Measurements from ENCODE around the gene TBX6. TPM values are rescaled to one million over a fixed set of nuclear protein-coding genes. Genes with fewer than 3 reads are reported as not detected.
A peak's percentile ranks its signal among the peaks of the same experiment; 100 is the strongest.

TBX6 gene
- total and polyA plus RNA-seq, 7 donors: 0.23 to 1.7 (median 1.1) TPM

- 9 to 11% methylated on average over 77 of the region's 77 CpGs for WGBS, 2 donors
- intact Hi-C loops (cut with DNase I): loop anchor here (2.0 to 10.0 kb wide), 7 partner anchors 27 to 1359 kb away; partner anchors contain the start of genes ARMC5, FBRS, HIRIP3 and INO80E
Observed at GRCh38 chr16:30096105-30096861, 4.6 kb upstream of the TBX6 start, which contains the start of gene YPEL3. Gene YPEL3 (minus strand): TSS chr16:30096213. CDS start chr16:30095482, 731 bp downstream.

DNA sequence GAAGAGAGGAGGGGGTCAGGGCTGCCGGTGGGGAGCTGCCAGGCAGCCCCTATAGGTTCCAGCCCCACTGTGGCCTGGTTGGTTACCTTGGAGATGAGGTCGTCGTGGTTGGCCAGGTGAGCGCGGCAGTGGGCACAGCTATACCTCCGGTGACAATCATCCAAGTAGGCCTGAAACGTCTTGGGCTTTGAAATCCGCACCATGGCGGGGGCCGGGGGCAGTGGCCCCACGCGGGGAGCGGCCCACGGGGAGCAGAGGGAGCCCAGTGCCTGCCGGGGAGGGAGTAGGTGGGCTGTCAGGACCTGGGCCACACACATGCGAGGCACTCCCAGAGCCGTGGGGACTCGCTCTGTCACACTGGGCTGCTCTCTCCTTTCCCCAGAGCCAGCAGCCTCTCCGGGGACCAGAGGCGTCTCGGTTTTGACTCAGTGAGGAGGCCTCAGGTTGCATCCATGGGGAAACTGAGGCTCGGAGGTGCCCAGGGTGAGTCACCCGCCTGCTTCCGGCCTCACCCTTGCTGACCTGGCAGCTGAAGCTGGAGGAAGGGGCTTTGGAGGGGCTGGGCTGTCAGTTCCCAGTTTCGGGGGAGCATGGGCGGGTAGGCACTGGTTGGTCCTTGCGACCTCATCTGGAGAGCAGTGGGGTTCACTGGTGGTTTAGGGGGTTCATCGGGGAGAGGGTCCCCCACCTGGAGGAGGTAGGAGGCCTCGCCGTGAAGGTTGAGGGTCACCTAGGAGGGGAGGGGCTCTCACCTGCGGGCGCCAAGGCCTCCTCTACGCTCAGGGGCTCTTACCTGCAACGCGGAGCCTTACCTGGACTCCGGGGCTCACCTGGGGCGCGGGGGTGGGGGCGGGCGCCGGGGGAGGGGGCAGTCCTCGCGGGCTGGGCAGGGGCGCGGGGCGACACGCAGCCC, 3.7 kb upstream of the TBX6 start:
- 4 to 11% methylated on average over 47 of the region's 47 CpGs for WGBS, 2 donors
- peak overlapping the region; percentile 80 to 90 (median 88) for H3K4me3 ChIP-seq
- H3K27ac ChIP-seq: peak overlapping the region; percentile 92 to 97 (median 96)
- no peak for DNase-seq
- H3K27me3 ChIP-seq: no peaks in the 10 kb centered on the region
- H3K9me3 ChIP-seq: peaks cover 0 to 6% (median 4%) of the 10 kb centered on the region in 4 donors
- intact Hi-C loops (cut with DNase I): loop anchor here (2.0 to 10.0 kb wide), 7 partner anchors 27 to 1359 kb away; partner anchors contain the start of genes ARMC5, FBRS, HIRIP3 and INO80E
- H3K36me3 ChIP-seq: peaks cover 0 to 23% (median 10%) of the 10 kb centered on the region in 4 donors
- peaks cover 0 to 51% (median 48%) of the 10 kb centered on the region in 4 donors for H3K4me1 ChIP-seq
- TF ChIP-seq CTCF (IDR thresholded peaks at IDR 0.05): no peak

More at GRCh38 chr16:30096105-30096861, 4.6 kb upstream of the TBX6 start, which contains the start of gene YPEL3:
- TF ChIP-seq CTCF (IDR thresholded peaks at IDR 0.05) (no peak), POLR2AphosphoS5 (IDR thresholded peaks at IDR 0.05) (peak in 3 of 4 donors; percentile 66 to 74 (median 72)), POLR2A (IDR thresholded peaks at IDR 0.05) (peak in 1 of 2 donors; percentile 21)
- Histone ChIP-seq H3K4me1 (peaks cover 0 to 45% (median 41%) of the 10 kb centered on the region in 4 donors), H3K27ac (peak within 1 kb of the TSS; percentile 92 to 97 (median 96)), H3K9me3 (peaks cover 0 to 6% (median 4%) of the 10 kb centered on the region in 4 donors), H3K36me3 (peaks cover 0 to 23% (median 10%) of the 10 kb centered on the region in 4 donors), H3K27me3 (no peaks in the 10 kb centered on the region), H3K4me3 (peak within 1 kb of the TSS; percentile 80 to 90 (median 88))
- peak; percentile 98 for DNase-seq

DNA sequence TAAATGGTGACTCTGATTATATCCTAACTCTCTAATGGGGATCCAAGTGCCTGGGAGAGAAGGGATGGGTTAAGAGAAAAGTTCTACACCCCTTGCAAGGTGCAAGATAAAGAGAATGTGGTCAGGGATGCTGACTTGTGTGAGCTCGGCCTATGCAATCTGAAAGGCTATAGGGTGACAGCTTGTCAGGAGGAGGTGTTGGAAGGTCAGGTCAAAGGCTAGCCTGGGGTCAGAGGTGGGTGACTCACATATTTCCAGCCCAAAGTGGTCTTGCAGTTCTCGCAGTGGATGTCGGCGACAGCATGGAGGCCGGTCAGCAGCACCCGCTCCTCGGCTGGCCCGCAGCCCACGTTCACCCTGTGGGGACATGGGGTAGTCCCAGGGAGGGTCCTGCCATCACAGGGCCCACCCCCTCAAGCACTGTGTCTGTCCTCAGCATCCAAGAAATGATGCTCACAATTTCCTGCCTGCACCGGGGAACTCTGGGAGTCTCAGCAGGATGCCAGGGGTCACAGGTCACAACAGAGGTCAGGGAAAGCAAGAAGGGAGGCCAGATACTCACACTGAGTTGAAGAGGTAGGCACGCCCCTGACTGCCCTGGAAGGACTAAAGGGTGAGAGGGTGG, 2.9 kb upstream of the TBX6 start:
- intact Hi-C loops (cut with DNase I): loop anchor here (5.0 to 10.0 kb wide), 7 partner anchors 42 to 1360 kb away; partner anchors contain the start of genes ARMC5, FBRS, HIRIP3 and INO80E
- Histone ChIP-seq H3K27ac (peak overlapping the region; percentile 92 to 97 (median 96)), H3K9me3 (peaks cover 0 to 6% (median 4%) of the 10 kb centered on the region in 4 donors), H3K4me3 (peak overlapping the region; percentile 80 to 90 (median 88)), H3K27me3 (no peaks in the 10 kb centered on the region), H3K4me1 (peaks cover 0 to 51% (median 48%) of the 10 kb centered on the region in 4 donors), H3K36me3 (peaks cover 0 to 23% (median 10%) of the 10 kb centered on the region in 4 donors)
- DNase-seq: no peak
- 84 to 86% methylated on average over 11 of the region's 11 CpGs for WGBS, 2 donors
- TF ChIP-seq POLR2A (IDR thresholded peaks at IDR 0.05): no peak
- TF ChIP-seq POLR2AphosphoS5 (IDR thresholded peaks at IDR 0.05): no peak
- no peak for TF ChIP-seq EP300 (IDR thresholded peaks at IDR 0.05)
- no peak for TF ChIP-seq CTCF (IDR thresholded peaks at IDR 0.05)

All from sigmoid colon (tissue), 7 donors.